BJ (cell line): ENCODE data around the gene CEBPE. TPM values are rescaled to one million over a fixed set of nuclear protein-coding genes. Genes with fewer than 3 reads are reported as not detected.
A peak's percentile ranks its signal among the peaks of the same experiment; 100 is the strongest.

Source experiments
- CTCF ChIA-PET: fragments of 350-600 bp; formaldehyde crosslinking; extraction: SDS; loops from one replicate; lab custom pipeline; 2021; ENCODE audit warnings: antibody characterized with exemption, inconsistent platforms; lab: Yijun Ruan, JAX
- POLR2A ChIA-PET: fragments of 300-600 bp; sonication (Branson Sonifier 250); formaldehyde crosslinking; extraction: SDS; loops from one replicate; lab custom pipeline; 2021; ENCODE audit warnings: antibody characterized with exemption; lab: Charles Lee
- DNase-seq: peaks from one replicate; pipeline ENCODE4 v3.0.0-alpha.2; 2011; ENCODE audit warnings: low read depth
- H3K27me3 ChIP-seq: 2 replicates; pipeline ENCODE4 v1.6.0; 2011; ENCODE audit warnings: low read length; ENCODE audit not compliant: control insufficient read depth, insufficient read depth
- H3K36me3 ChIP-seq: 2 replicates; pipeline ENCODE4 v1.5.1; 2011; ENCODE audit warnings: low read length; ENCODE audit not compliant: control insufficient read depth, insufficient read depth
- H3K4me3 ChIP-seq: 2 replicates; pipeline ENCODE4 v1.5.1; 2011; ENCODE audit warnings: low read depth, mild to moderate bottlenecking, control low read depth, low read length
- CTCF ChIP-seq: IDR thresholded peaks from 2 replicates; pipeline ENCODE4 v1.5.1; 2011; ENCODE audit warnings: low read depth, mild to moderate bottlenecking, control low read depth, inconsistent platforms, low read length, moderate library complexity; ENCODE audit not compliant: insufficient read depth
- polyA plus RNA-seq: library from polyadenylated mRNA; depleted of rRNA; stranded (reverse); fragments of >200 nt; gene quantifications from 2 replicates; pipeline ENCODE4 v1.2.3, GENCODE V29; 2011

Gene CEBPE
- polyA plus RNA-seq, 1 experiment = not detected

DNA sequence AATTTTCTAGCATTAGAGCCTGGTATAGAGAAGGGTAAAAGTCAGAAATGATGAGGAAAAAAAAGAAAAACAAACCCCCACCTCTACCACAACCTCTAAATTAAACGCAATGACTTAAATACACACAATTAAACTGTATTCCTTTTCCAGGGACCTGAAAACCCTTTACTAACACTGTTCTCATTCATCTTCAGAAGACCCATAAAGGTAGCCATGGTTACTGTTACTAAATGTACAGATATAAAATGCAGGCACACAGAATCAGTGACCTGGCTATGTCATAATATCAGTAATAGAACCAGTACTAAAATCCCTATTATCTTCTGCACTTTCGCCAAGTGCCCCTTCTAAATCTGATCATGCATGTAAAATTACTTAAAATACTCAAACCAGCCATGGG, 25.5 kb downstream of the CEBPE start:
- peaks cover 16% of the 10 kb centered on the region for H3K36me3 ChIP-seq
- ChIA-PET CTCF (interaction anchor here (0.8 to 3.3 kb wide), 6 partner anchors 13 to 69 kb away, joined by 3 to 43 read pairs (median 12); partner anchors contain the start of gene CDH24), POLR2A (no interaction called here)
- no peaks in the 10 kb centered on the region for H3K27me3 ChIP-seq
- no peak for TF ChIP-seq CTCF
- peak overlapping the region; percentile 89 for H3K4me3 ChIP-seq
- no peak for DNase-seq

- peak overlapping the region; percentile 89 for H3K4me3 ChIP-seq
- no peak for DNase-seq
- CTCF ChIA-PET = interaction anchor here (1.2 to 5.9 kb wide), 2 partner anchors 15 to 24 kb away, joined by 4 to 50 read pairs; no protein-coding TSS in a partner anchor
- TF ChIP-seq CTCF = no peak
- POLR2A ChIA-PET = no interaction called here
- H3K27me3 ChIP-seq = no peaks in the 10 kb centered on the region
- peaks cover 16% of the 10 kb centered on the region for H3K36me3 ChIP-seq
These were observed 26.0 kb downstream of the CEBPE start for GRCh38 chr14:23093104-23093503.

DNA sequence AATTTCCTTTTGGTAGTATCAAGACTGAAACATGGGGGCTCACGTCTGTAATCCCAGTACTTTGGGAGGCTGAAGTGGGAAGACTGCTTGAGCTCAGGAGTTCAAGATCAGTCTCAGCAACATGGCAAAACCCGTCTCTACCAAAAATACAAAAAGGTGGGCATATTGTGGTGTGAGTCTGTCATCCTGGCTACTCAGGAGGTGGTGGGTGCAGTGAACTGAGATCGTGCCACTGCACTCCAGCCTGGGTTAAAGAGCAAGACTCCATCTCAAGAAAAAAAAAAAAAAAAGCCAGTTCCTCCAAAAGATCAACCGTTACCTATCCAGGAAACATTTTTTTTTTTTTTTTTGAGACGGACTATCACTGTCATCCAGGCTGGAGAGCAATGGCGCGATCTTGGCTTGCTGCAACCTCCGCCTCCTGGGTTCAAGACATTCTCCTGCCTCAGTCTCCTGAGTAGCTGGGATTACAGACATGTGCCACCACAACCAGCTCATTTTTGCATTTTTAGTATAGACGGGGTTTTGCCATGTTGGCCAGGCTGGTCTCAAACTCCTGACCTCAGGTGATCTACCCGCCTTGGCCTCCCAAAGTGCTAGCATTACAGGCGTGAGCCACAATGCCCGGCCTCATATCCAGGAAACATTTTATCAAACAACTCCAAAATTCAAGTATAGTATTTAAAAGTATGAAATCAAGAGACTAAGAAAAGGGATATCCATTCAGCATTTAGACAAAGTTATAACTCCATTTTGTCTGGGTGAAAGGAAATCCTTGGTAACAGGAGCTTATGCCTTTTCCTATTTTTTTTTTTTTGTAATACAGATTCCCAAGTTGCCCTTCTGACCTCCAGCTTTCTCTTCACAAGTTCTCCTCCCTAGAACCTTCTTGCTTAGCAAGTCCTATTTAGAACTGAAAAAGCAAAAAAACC, 27.5 kb downstream of the CEBPE start:
- no peak for TF ChIP-seq CTCF
- H3K4me3 ChIP-seq = no peak overlapping the region
- POLR2A ChIA-PET = interaction anchor here (0.6 kb wide), 1 partner anchor 13 kb away, joined by 3 read pairs; no protein-coding TSS in a partner anchor
- peaks cover 11% of the 10 kb centered on the region for H3K36me3 ChIP-seq
- no peaks in the 10 kb centered on the region for H3K27me3 ChIP-seq
- CTCF ChIA-PET = interaction anchor here (1.0 to 5.9 kb wide), 5 partner anchors 13 to 105 kb away, joined by 3 to 50 read pairs (median 4); no protein-coding TSS in a partner anchor
- DNase-seq = no peak

DNA sequence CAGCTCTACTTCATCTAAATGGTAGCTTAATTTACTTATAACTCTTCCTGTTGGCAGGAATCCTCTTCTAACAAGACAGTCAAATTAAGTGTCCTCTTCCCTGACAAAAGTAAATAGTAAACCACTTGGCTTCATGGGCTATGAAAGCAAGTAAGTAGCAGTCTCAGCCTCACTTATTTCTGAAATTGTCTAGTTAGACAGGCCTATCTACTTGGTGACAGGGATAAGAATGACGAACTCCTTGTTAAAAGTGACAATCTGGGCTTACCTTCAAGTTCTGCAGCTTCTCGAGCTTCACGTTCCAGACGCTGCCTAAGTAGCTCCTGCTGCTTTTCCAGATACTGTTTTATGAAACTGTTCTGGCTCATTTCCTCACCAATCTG, 28.8 kb downstream of the CEBPE start:
- peaks cover 14% of the 10 kb centered on the region for H3K36me3 ChIP-seq
- CTCF ChIA-PET = interaction anchor here (0.8 to 5.9 kb wide), 3 partner anchors 12 to 97 kb away, joined by 3 to 50 read pairs (median 3); no protein-coding TSS in a partner anchor

More for the DNA sequence above, 28.8 kb downstream of the CEBPE start:
- POLR2A ChIA-PET = no interaction called here
- DNase-seq = no peak
- no peak overlapping the region for H3K4me3 ChIP-seq
- no peaks in the 10 kb centered on the region for H3K27me3 ChIP-seq
- TF ChIP-seq CTCF = no peak
